GM21737 (cell line): ENCODE data around the gene PSG11.
"Not testable (repeated sequence)": the region's sequence is repeated elsewhere in the genome, so short reads cannot be mapped to it uniquely, and the experiment has no call there.

Source experiments
- ATAC-seq: cut with Tn5 transposase; IDR thresholded peaks from one replicate; pipeline ENCODE4 v1.9.1; 2021; ENCODE audit warnings: mild to moderate bottlenecking, moderate library complexity; ENCODE audit not compliant: unreplicated experiment

Gene PSG11

DNA sequence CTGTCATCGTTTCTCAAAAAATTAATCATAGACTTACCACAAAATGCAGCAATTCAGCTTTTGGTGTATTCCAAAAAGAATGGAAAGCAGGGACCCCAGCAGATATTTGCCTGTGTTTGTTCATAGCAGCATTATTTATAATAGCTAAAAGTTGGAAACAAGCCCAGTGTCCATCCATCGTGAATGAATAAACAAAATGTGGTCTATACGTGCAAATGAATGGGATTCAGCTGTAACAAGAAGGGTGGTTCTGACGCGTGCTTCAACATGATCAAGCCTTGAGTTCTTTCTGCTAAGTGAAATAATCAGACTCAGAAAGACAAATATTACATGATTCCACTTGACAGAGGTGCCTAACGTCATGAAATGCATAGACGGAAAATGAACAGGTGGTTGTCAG is 36.4 kb downstream of the PSG11 start:
- ATAC-seq = no peak

DNA sequence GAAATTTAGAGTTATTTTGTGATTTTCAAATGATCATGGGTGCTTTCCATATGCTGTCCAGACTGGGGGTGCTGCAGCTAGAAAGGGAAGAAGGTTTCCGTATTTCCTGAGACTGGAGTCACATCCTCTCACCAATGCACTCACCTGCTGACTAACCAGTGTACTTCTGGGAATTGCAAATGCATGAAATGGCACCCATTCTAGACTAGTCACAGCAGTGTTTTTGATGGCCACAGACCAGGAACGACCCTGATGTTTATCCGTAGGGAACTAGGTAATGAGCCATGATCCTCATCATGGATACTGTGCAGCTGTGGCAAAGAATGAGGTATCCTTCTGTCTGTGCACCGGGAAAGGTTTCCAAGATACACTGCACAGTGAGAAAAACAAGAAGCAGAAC is 37.1 kb downstream of the PSG11 start:
- not testable (repeated sequence) for ATAC-seq

DNA sequence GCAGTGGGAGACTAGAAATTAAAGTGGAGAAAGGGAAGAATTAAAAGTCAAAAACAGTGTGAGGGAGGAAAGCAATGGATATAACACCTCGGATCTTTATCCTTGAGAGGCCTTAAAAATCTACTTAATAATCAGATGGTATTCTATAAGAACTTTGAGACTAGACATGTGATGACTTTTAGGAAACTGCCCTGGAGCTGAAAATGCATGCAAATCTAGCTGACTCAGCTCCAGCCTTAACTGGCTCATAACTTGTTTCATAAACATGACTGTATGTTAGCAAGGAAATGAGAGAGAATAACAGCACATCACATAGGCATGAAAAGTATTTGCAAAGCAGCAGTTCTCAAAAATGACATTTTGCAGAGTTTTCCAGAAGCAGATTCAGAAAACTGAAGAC is 38.1 kb downstream of the PSG11 start:
- ATAC-seq = not testable (repeated sequence)

DNA sequence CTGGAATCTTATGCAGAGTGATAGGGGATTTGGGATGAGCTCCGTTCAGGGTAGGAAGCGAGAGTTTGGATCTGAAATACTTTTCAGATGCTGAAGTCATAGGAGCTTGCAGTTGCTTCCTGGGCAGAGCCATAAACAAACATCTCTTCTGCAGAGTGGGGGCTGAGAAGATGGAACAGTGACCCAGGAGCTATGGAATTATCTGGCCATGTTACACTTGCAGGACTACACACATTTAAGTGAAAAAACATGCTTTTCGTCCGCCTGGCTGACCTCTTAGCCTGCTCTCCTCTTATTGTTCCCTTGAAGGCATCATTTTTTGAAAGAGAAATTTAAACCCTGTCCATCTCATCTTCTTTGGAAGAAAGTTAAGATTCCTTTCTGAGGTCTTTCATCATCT is 40.7 kb downstream of the PSG11 start:
- ATAC-seq = no peak

DNA sequence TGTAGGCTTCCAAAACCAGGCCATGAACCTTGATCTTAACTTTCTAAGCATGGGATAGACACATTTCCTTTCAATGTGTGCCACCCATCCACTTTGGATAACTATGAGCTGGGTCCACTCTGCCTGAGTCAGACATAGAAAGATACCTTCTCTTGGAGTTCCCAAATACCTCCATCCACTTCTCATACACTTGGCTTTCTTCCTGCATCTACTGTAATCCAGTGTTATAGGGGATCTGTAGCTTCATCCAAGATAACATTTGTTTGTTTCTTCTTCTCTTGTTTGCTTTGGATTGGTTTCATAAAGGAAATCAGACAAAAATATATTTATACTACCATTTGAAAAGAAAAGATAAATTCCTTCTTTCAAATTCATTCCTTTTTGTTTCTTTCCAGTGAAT is 44.2 kb downstream of the PSG11 start:
- not testable (repeated sequence) for ATAC-seq

DNA sequence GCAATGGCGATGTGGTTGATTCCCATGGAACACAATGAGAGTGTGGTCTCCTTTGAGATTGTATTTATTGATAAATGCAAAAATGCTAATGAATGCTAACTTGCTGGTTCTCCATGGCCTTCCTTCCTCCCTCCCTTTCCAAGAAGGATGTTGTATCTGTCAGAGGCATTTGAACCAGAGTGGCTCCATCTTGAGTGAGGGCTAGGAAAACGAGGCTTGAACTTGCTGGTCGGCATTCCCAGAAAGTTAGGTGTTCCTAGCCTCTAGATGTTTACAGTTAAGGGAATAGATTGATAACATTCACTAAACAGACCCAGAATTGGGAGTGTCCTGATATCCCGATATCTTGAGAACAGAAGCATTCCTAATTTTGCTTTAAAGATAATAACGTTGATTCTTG is 54.8 kb downstream of the PSG11 start:
- ATAC-seq = not testable (repeated sequence)

DNA sequence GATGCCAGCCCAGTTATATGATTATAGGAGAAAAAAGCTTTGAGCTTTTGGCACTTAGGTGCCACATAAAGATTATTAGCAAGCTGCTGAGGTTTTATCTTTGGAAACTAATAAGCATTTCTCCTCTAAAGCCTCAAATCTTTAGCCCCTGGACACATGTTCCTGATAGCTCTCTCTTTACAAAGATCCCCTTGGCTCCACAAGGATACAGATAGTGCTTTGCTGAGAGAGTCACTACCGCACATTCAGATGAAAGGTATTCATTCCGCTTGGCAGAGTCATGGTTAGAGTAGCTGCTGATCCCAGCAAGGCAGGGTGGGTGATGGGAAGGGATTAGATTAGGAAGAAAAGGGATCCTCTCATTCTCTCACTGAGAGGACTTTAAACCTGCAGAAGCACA is 61.1 kb downstream of the PSG11 start:
- no peak for ATAC-seq

DNA sequence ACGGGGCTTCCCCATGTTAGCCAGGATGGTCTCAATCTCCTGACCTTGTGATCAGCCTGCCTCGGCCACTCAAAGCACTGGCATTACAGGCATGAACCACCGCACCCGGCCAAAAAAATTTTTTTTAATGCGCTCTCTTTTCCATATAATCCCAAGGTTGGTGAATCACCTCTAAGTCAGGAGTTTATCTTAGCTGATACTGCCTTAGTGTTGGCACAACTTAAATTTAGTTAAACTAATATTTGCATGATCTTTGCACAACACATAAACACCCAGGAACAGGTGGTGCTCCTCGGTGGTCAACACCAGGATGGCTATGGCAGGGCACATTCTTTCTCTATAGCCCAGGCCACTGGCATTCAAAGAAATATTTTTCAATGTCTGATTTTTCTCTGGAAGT is 65.2 kb downstream of the PSG11 start:
- no peak for ATAC-seq
